SK-N-SH treated with all-trans-retinoic acid at 6 μM for 48 hours (cell line): ENCODE results near the gene ZSCAN9.

Experiments used
- ATAC-seq: fragments of 200-7000 bp; cut with Tn5 transposase; 3 replicates; pipeline ENCODE4 v1.9.1; 2020; ENCODE audit warnings: mild to moderate bottlenecking, moderate library complexity
- ARNTL ChIP-seq: fragments of 450-650 bp; formaldehyde crosslinking; IDR thresholded peaks from 2 replicates; pipeline ENCODE4 v1.5.0; 2020; ENCODE audit warnings: low read depth, mild to moderate bottlenecking, moderate library complexity, borderline replicate concordance
- CREB5 ChIP-seq: fragments of 250-450 bp; sonication (Bioruptor Pico); IDR thresholded peaks from 2 replicates; pipeline ENCODE4 v1.5.1; 2020; ENCODE audit warnings: low read depth, mild to moderate bottlenecking, moderate library complexity
- CSDC2 ChIP-seq: fragments of 250-450 bp; sonication (Bioruptor Pico); IDR thresholded peaks from 2 replicates; pipeline ENCODE4 v1.5.0; 2020; ENCODE audit warnings: mild to moderate bottlenecking, moderate library complexity
- ESRRG ChIP-seq: fragments of 250-450 bp; sonication (Bioruptor Pico); IDR thresholded peaks from 2 replicates; pipeline ENCODE4 v1.6.1; 2021; ENCODE audit warnings: mild to moderate bottlenecking
- GLIS3 ChIP-seq: fragments of 250-450 bp; sonication (Bioruptor Pico); IDR thresholded peaks from 2 replicates; pipeline ENCODE4 v1.5.0; 2020; ENCODE audit warnings: mild to moderate bottlenecking, moderate library complexity
- ISL1 ChIP-seq: fragments of 250-450 bp; sonication (Bioruptor Pico); IDR thresholded peaks from 2 replicates; pipeline ENCODE4 v2.1.2; 2022; ENCODE audit warnings: mild to moderate bottlenecking, moderate library complexity
- OSR1 ChIP-seq: fragments of 250-450 bp; sonication (Bioruptor Pico); IDR thresholded peaks from 2 replicates; pipeline ENCODE4 v1.8.0; 2022; ENCODE audit warnings: moderate library complexity, mild to moderate bottlenecking, inconsistent platforms
- POU6F1 ChIP-seq: fragments of 250-450 bp; sonication (Bioruptor Pico); IDR thresholded peaks from 2 replicates; pipeline ENCODE4 v1.8.0; 2021; ENCODE audit warnings: low read depth, mild to moderate bottlenecking, moderate library complexity, borderline replicate concordance
- PPARA ChIP-seq: fragments of 250-450 bp; sonication (Bioruptor Pico); IDR thresholded peaks from 2 replicates; pipeline ENCODE4 v1.5.0; 2020; ENCODE audit warnings: mild to moderate bottlenecking, borderline replicate concordance
- RARB ChIP-seq: fragments of 250-450 bp; sonication (Bioruptor Pico); IDR thresholded peaks from 2 replicates; pipeline ENCODE4 v1.8.0; 2021; ENCODE audit warnings: mild to moderate bottlenecking, moderate library complexity
- SNAI2 ChIP-seq: fragments of 250-450 bp; sonication (Bioruptor Pico); IDR thresholded peaks from 2 replicates; pipeline ENCODE4 v1.5.0; 2020; ENCODE audit warnings: mild to moderate bottlenecking, moderate library complexity
- TCF4 ChIP-seq: fragments of 250-450 bp; sonication (Bioruptor Pico); IDR thresholded peaks from 2 replicates; pipeline ENCODE4 v1.8.0; 2021; ENCODE audit warnings: mild to moderate bottlenecking, moderate library complexity, borderline replicate concordance
- TOX ChIP-seq: fragments of 250-450 bp; sonication (Bioruptor Pico); IDR thresholded peaks from 2 replicates; pipeline ENCODE4 v1.8.0; 2021; ENCODE audit warnings: mild to moderate bottlenecking, moderate library complexity, borderline replicate concordance
- ZC3H10 ChIP-seq: fragments of 250-450 bp; sonication (Bioruptor Pico); IDR thresholded peaks from 2 replicates; pipeline ENCODE4 v1.5.1; 2021; ENCODE audit warnings: mild to moderate bottlenecking, moderate library complexity
- ZFP3 ChIP-seq: fragments of 250-450 bp; sonication (Bioruptor Pico); IDR thresholded peaks from 2 replicates; pipeline ENCODE4 v1.5.0; 2020; ENCODE audit warnings: mild to moderate bottlenecking, moderate library complexity
- ZFP30 ChIP-seq: fragments of 450-650 bp; formaldehyde crosslinking; IDR thresholded peaks from 2 replicates; pipeline ENCODE4 v1.5.0; 2022; ENCODE audit warnings: mild to moderate bottlenecking, moderate library complexity
- ZNF565 ChIP-seq: fragments of 450-650 bp; formaldehyde crosslinking; conservative IDR thresholded peaks from 2 replicates; pipeline ENCODE4 v1.5.0; 2020; ENCODE audit warnings: low read depth, mild to moderate bottlenecking, moderate library complexity
- ZNF70 ChIP-seq: fragments of 450-650 bp; formaldehyde crosslinking; IDR thresholded peaks from 2 replicates; pipeline ENCODE4 v1.5.0; 2020; ENCODE audit warnings: mild to moderate bottlenecking, moderate library complexity
- TF ChIP-seq, protein P1 (sequence below): fragments of 250-450 bp; sonication (Bioruptor Pico); IDR thresholded peaks from 2 replicates; pipeline ENCODE4 v1.8.0; 2020; ENCODE audit warnings: mild to moderate bottlenecking, moderate library complexity, borderline replicate concordance
- TF ChIP-seq, protein P2 (sequence below): fragments of 250-450 bp; sonication (Bioruptor Pico); IDR thresholded peaks from 2 replicates; pipeline ENCODE4 v1.5.0; 2020; ENCODE audit warnings: mild to moderate bottlenecking, moderate library complexity
- TF ChIP-seq, protein P3 (sequence below): fragments of 250-450 bp; sonication (Bioruptor Pico); IDR thresholded peaks from 2 replicates; pipeline ENCODE4 v1.5.1; 2021; ENCODE audit warnings: mild to moderate bottlenecking, moderate library complexity

Gene ZSCAN9

GRCh38 chr6:28252009-28252975 is 27.2 kb downstream of the ZSCAN9 start, which contains the start of gene ZKSCAN4 (continued):
- TF ChIP-seq, protein P1, sequence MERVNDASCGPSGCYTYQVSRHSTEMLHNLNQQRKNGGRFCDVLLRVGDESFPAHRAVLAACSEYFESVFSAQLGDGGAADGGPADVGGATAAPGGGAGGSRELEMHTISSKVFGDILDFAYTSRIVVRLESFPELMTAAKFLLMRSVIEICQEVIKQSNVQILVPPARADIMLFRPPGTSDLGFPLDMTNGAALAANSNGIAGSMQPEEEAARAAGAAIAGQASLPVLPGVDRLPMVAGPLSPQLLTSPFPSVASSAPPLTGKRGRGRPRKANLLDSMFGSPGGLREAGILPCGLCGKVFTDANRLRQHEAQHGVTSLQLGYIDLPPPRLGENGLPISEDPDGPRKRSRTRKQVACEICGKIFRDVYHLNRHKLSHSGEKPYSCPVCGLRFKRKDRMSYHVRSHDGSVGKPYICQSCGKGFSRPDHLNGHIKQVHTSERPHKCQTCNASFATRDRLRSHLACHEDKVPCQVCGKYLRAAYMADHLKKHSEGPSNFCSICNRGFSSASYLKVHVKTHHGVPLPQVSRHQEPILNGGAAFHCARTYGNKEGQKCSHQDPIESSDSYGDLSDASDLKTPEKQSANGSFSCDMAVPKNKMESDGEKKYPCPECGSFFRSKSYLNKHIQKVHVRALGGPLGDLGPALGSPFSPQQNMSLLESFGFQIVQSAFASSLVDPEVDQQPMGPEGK (CRISPR knock-in tag), result no peak
- TF ChIP-seq TOX (CRISPR knock-in tag) (no peak), ISL1 (no peak)

GRCh38 chr6:28254121-28254519 is 29.0 kb downstream of the ZSCAN9 start:
- no peak for TF ChIP-seq OSR1 (CRISPR knock-in tag)
- TF ChIP-seq, protein P2, sequence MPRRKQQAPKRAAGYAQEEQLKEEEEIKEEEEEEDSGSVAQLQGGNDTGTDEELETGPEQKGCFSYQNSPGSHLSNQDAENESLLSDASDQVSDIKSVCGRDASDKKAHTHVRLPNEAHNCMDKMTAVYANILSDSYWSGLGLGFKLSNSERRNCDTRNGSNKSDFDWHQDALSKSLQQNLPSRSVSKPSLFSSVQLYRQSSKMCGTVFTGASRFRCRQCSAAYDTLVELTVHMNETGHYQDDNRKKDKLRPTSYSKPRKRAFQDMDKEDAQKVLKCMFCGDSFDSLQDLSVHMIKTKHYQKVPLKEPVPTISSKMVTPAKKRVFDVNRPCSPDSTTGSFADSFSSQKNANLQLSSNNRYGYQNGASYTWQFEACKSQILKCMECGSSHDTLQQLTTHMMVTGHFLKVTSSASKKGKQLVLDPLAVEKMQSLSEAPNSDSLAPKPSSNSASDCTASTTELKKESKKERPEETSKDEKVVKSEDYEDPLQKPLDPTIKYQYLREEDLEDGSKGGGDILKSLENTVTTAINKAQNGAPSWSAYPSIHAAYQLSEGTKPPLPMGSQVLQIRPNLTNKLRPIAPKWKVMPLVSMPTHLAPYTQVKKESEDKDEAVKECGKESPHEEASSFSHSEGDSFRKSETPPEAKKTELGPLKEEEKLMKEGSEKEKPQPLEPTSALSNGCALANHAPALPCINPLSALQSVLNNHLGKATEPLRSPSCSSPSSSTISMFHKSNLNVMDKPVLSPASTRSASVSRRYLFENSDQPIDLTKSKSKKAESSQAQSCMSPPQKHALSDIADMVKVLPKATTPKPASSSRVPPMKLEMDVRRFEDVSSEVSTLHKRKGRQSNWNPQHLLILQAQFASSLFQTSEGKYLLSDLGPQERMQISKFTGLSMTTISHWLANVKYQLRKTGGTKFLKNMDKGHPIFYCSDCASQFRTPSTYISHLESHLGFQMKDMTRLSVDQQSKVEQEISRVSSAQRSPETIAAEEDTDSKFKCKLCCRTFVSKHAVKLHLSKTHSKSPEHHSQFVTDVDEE (CRISPR knock-in tag), result no peak
- no peak for TF ChIP-seq RARB (CRISPR knock-in tag)
- no peak for TF ChIP-seq ISL1
- no peak for TF ChIP-seq CSDC2 (CRISPR knock-in tag)
- no peak for TF ChIP-seq ARNTL
- TF ChIP-seq SNAI2, result no peak
- TF ChIP-seq ZNF565 (CRISPR knock-in tag), result no peak
- TF ChIP-seq ESRRG (CRISPR knock-in tag), result no peak
- no peak for TF ChIP-seq ZNF70 (CRISPR knock-in tag)
- TF ChIP-seq ZC3H10, result no peak
- no peak for TF ChIP-seq PPARA
- TF ChIP-seq, protein P1 (CRISPR knock-in tag), result no peak
- no peak for TF ChIP-seq GLIS3
- TF ChIP-seq POU6F1 (CRISPR knock-in tag), result no peak
- no peak for TF ChIP-seq ZFP3 (CRISPR knock-in tag)
- TF ChIP-seq TOX (CRISPR knock-in tag), result no peak
- no peak for TF ChIP-seq ZFP30 (CRISPR knock-in tag)
- TF ChIP-seq TCF4, result no peak
- TF ChIP-seq CREB5 (CRISPR knock-in tag), result no peak

GRCh38 chr6:28257042-28257441 is 32.0 kb downstream of the ZSCAN9 start:
- ATAC-seq, result no peak
- TF ChIP-seq ZC3H10, result no peak
- TF ChIP-seq CREB5 (CRISPR knock-in tag), result no peak
- TF ChIP-seq TOX (CRISPR knock-in tag), result no peak
- TF ChIP-seq, protein P3, sequence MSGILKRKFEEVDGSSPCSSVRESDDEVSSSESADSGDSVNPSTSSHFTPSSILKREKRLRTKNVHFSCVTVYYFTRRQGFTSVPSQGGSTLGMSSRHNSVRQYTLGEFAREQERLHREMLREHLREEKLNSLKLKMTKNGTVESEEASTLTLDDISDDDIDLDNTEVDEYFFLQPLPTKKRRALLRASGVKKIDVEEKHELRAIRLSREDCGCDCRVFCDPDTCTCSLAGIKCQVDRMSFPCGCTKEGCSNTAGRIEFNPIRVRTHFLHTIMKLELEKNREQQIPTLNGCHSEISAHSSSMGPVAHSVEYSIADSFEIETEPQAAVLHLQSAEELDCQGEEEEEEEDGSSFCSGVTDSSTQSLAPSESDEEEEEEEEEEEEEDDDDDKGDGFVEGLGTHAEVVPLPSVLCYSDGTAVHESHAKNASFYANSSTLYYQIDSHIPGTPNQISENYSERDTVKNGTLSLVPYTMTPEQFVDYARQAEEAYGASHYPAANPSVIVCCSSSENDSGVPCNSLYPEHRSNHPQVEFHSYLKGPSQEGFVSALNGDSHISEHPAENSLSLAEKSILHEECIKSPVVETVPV, result no peak
- no peak for TF ChIP-seq ZNF565 (CRISPR knock-in tag)
- no peak for TF ChIP-seq SNAI2
- TF ChIP-seq TCF4, result no peak
- no peak for TF ChIP-seq ZFP30 (CRISPR knock-in tag)
- TF ChIP-seq ARNTL, result no peak
- no peak for TF ChIP-seq POU6F1 (CRISPR knock-in tag)

More at GRCh38 chr6:28254121-28254519, 29.0 kb downstream of the ZSCAN9 start:
- ATAC-seq, result no peak
